ENCODE measurements around the gene REC8. TPM values are rescaled to one million over a fixed set of nuclear protein-coding genes. Genes with fewer than 3 reads are reported as not detected.

Gene REC8
- total and polyA plus RNA-seq, 2 of the 13 experiments (the other 11 are each of a cell fraction or from before 2014, with no cell fraction given), result 3.4 to 14.7 TPM

GRCh38 chr14:24138396-24139271 is 33.2 kb upstream of the REC8 start (continued):
- peak; percentile 57; the same call in 1 of the 2 replicates for TF ChIP-seq ZGPAT (CRISPR knock-in tag; IDR thresholded peaks at IDR 0.05)
- TF ChIP-seq ESRRA (CRISPR knock-in tag; IDR thresholded peaks at IDR 0.05; ENCODE audit: low read depth), result peak; percentile 42; the same call in 1 of the 2 replicates
- 0 out of 2 replicates have a peak, but pooled peaks have one; percentile 51 for TF ChIP-seq KDM3A (CRISPR knock-in tag; IDR thresholded peaks at IDR 0.05; ENCODE audit: low read depth)
- TF ChIP-seq ZBTB26 (CRISPR knock-in tag; IDR thresholded peaks at IDR 0.05; ENCODE audit: borderline replicate concordance), result peak; percentile 50; the same call in 1 of the 2 replicates
- 0 out of 2 replicates have a peak, but pooled peaks have one; percentile 53 for TF ChIP-seq ZNF333 (CRISPR knock-in tag; IDR thresholded peaks at IDR 0.05; ENCODE audit: borderline replicate concordance)
- TF ChIP-seq, protein P1, sequence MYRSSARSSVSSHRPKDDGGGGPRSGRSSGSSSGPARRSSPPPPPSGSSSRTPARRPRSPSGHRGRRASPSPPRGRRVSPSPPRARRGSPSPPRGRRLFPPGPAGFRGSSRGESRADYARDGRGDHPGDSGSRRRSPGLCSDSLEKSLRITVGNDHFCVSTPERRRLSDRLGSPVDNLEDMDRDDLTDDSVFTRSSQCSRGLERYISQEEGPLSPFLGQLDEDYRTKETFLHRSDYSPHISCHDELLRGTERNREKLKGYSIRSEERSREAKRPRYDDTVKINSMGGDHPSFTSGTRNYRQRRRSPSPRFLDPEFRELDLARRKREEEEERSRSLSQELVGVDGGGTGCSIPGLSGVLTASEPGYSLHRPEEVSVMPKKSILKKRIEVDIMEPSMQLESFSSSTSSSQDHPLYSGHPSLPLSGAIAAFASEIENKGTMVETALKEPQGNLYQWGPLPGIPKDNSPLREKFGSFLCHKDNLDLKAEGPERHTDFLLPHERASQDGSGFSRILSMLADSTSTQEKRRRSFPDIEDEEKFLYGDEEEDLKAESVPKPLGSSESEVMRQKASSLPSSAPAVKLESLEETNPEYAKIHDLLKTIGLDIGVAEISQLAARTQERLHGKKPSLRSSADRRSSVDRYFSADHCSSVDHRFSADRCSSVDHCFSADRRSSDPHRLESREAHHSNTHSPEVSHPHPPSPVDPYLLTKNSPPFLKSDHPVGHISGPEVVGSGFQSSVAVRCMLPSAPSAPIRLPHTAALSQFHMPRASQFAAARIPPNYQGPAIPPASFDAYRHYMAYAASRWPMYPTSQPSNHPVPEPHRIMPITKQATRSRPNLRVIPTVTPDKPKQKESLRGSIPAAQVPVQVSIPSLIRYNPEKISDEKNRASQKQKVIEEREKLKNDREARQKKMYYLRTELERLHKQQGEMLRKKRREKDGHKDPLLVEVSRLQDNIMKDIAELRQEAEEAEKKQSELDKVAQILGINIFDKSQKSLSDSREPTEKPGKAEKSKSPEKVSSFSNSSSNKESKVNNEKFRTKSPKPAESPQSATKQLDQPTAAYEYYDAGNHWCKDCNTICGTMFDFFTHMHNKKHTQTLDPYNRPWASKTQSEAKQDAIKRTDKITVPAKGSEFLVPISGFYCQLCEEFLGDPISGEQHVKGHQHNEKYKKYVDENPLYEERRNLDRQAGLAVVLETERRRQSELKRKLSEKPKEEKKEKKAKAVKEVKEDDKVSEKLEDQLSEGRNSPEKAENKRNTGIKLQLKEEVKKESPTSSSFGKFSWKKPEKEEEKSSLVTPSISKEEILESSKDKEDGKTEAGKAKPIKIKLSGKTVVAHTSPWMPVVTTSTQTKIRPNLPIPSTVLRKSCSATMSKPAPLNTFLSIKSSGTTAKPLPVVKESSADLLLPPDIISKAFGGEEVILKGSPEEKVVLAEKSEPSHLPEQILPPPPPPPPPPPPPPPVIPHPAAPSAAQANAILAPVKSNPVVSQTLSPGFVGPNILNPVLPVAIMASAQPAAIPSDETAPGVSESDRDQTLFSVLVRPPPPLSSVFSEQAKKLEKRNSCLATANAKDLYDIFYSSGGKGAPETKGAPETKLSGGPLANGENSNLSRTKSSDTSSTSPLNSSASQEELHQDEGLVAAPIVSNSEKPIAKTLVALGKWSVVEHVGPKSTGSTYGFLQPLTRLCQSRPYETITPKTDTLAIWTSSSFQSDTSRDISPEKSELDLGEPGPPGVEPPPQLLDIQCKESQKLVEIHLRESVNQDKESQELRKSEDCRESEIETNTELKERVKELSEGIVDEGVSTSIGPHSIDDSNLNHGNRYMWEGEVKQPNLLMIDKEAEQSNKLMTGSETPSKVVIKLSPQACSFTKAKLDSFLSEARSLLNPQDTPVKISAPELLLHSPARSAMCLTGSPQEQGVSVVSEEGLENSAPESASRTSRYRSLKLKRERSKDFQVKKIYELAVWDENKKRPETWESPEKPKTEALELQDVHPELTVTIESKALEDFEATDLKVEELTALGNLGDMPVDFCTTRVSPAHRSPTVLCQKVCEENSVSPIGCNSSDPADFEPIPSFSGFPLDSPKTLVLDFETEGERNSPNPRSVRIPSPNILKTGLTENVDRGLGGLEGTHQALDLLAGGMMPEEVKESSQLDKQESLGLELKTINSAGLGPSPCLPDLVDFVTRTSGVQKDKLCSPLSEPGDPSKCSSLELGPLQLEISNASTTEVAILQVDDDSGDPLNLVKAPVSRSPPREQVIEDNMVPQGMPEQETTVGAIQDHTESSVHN (CRISPR knock-in tag; IDR thresholded peaks at IDR 0.05), result 0 out of 2 replicates have a peak, but pooled peaks have one; percentile 61
- TF ChIP-seq ZNF550 (CRISPR knock-in tag; IDR thresholded peaks at IDR 0.05; ENCODE audit: borderline replicate concordance), result 0 out of 2 replicates have a peak, but pooled peaks have one; percentile 43
- peak; percentile 43; the same call in 1 of the 2 replicates for TF ChIP-seq ATF7-NPFF (CRISPR knock-in tag; IDR thresholded peaks at IDR 0.05; ENCODE audit: low read depth)
- TF ChIP-seq, protein P2, sequence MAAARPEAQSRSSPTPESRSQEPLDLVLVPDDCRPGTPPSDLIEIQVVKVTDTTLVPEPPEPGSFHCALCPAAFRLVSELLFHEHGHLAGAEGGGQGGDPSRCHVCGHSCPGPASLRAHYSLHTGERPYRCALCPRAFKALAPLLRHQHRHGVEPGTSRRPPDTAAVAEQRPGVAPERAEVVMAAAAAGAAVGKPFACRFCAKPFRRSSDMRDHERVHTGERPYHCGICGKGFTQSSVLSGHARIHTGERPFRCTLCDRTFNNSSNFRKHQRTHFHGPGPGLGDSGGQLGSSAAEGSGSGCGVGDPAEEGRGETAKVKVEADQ (CRISPR knock-in tag; IDR thresholded peaks at IDR 0.05; ENCODE audit: borderline replicate concordance), result 0 out of 2 replicates have a peak, but pooled peaks have one; percentile 8
- TF ChIP-seq ZFY (CRISPR knock-in tag; IDR thresholded peaks at IDR 0.05), result peak; percentile 29; the same call in 1 of the 2 replicates
- TF ChIP-seq ZNF549 (CRISPR knock-in tag; IDR thresholded peaks at IDR 0.05), result no peak
- 0 out of 2 replicates have a peak, but pooled peaks have one; percentile 50 for TF ChIP-seq MEIS2 (CRISPR knock-in tag; IDR thresholded peaks at IDR 0.05)
- TF ChIP-seq NR2C2 (CRISPR knock-in tag; IDR thresholded peaks at IDR 0.05; ENCODE audit: borderline replicate concordance), result peak; percentile 53; the same call in 1 of the 2 replicates

Data from HepG2 (cell line).